HFFc6 (cell line): ENCODE data around the gene C15orf39. TPM values are rescaled to one million over a fixed set of nuclear protein-coding genes. Genes with fewer than 3 reads are reported as not detected.
"Not testable (repeated sequence)": the region's sequence is repeated elsewhere in the genome, so short reads cannot be mapped to it uniquely, and the experiment has no call there.

Source experiments
- DNase-seq: peaks from one replicate; pipeline ENCODE4 v3.0.0-alpha.2; 2018
- H3K27ac Mint-ChIP-seq: 2 replicates; pipeline ENCODE4 v1.8.0; 2020; ENCODE audit warnings: mild to moderate bottlenecking, mixed read lengths
- H3K27me3 Mint-ChIP-seq: 2 replicates; pipeline ENCODE4 v1.8.0; 2021; ENCODE audit warnings: mild to moderate bottlenecking, moderate library complexity, mixed read lengths; ENCODE audit not compliant: insufficient read depth
- H3K36me3 Mint-ChIP-seq: 2 replicates; pipeline ENCODE4 v1.8.0; 2021; ENCODE audit warnings: low read depth, mixed read lengths
- H3K4me1 Mint-ChIP-seq: 2 replicates; pipeline ENCODE4 v1.8.0; 2020; ENCODE audit warnings: low read depth, mixed read lengths
- H3K4me3 Mint-ChIP-seq: 2 replicates; pipeline ENCODE4 v1.8.0; 2020; ENCODE audit warnings: mild to moderate bottlenecking, moderate library complexity, mixed read lengths
- H3K9me3 Mint-ChIP-seq: 2 replicates; pipeline ENCODE4 v1.8.0; 2020; ENCODE audit warnings: mild to moderate bottlenecking, mixed read lengths
- total RNA-seq, 6 experiments: library from RNA; stranded (reverse); fragmentation: NEBNext Ultra II Directional; extraction: Animal tissue kit (Norgen Biotek cat#: 25700); gene quantifications; 2 replicates in 1 of 6; 3 replicates in 5 of 6; pipeline ENCODE4 v1.2.3, GENCODE V29; 2021
- TF ChIP-seq, protein P1 (sequence below): fragments of 200-600 bp; sonication (generic); IDR thresholded peaks from 2 replicates; pipeline ENCODE4 v1.5.0; 2021; ENCODE audit warnings: antibody characterized with exemption, mild to moderate bottlenecking

Gene C15orf39
- total RNA-seq, 6 experiments from 2014 or later, result 8.8 to 14.8 (median 12.0) TPM

DNA sequence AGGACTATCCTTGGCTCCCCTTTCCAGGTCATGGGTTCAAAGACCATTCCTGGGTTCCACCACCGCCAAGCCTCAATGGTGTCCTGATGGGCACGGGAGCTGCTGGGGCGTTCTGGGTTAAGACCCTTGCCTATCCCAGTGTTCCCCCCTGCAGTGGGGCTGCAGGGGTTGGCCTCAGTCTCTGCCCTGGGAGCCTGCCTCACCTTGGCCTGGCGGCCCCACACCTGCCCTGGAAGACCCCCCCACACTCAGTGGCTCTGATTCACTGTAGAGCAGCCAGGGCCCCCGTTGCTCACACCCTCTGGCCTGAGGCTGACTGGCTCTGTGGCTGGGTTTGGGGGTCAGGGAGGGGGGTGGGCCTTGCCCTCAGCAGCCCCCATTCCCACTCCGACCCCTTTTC lies 22.0 kb downstream of the C15orf39 start:
- TF ChIP-seq, protein P1, sequence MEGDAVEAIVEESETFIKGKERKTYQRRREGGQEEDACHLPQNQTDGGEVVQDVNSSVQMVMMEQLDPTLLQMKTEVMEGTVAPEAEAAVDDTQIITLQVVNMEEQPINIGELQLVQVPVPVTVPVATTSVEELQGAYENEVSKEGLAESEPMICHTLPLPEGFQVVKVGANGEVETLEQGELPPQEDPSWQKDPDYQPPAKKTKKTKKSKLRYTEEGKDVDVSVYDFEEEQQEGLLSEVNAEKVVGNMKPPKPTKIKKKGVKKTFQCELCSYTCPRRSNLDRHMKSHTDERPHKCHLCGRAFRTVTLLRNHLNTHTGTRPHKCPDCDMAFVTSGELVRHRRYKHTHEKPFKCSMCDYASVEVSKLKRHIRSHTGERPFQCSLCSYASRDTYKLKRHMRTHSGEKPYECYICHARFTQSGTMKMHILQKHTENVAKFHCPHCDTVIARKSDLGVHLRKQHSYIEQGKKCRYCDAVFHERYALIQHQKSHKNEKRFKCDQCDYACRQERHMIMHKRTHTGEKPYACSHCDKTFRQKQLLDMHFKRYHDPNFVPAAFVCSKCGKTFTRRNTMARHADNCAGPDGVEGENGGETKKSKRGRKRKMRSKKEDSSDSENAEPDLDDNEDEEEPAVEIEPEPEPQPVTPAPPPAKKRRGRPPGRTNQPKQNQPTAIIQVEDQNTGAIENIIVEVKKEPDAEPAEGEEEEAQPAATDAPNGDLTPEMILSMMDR, result no peak
- H3K27me3 Mint-ChIP-seq, result peaks cover 21% of the 10 kb centered on the region
- no peak overlapping the region for H3K4me3 Mint-ChIP-seq

DNA sequence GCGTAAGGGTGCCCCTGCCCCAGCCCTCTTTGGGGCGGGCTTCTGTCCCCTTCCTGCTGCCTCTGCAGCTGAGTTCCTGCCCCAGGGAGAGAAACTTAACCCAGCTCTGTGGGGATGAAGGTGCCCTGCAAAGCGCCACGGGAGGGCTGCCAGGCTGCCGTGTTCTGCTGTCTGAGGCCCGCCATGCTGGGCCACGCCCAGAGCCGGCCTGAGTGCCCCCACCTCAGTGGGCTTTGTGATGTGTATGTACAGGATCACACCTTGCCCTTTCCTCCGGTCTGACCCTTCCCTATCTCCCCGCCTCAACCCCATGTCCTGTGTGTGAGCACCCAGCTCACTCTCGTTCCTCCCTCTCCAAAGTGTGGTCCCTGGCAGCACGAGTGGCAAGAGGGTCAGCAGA lies 22.6 kb downstream of the C15orf39 start:
- Mint-ChIP-seq H3K4me1 (no peaks in the 10 kb centered on the region), H3K9me3 (no peaks in the 10 kb centered on the region), H3K27me3 (peaks cover 24% of the 10 kb centered on the region), H3K4me3 (no peak overlapping the region), H3K27ac (no peak overlapping the region), H3K36me3 (no peaks in the 10 kb centered on the region)
- DNase-seq, result no peak
- TF ChIP-seq, protein P1, result no peak

More for the DNA sequence above, 22.0 kb downstream of the C15orf39 start:
- Mint-ChIP-seq H3K4me1 (no peaks in the 10 kb centered on the region), H3K36me3 (no peaks in the 10 kb centered on the region), H3K9me3 (no peaks in the 10 kb centered on the region), H3K27ac (no peak overlapping the region)
- DNase-seq, result no peak

DNA sequence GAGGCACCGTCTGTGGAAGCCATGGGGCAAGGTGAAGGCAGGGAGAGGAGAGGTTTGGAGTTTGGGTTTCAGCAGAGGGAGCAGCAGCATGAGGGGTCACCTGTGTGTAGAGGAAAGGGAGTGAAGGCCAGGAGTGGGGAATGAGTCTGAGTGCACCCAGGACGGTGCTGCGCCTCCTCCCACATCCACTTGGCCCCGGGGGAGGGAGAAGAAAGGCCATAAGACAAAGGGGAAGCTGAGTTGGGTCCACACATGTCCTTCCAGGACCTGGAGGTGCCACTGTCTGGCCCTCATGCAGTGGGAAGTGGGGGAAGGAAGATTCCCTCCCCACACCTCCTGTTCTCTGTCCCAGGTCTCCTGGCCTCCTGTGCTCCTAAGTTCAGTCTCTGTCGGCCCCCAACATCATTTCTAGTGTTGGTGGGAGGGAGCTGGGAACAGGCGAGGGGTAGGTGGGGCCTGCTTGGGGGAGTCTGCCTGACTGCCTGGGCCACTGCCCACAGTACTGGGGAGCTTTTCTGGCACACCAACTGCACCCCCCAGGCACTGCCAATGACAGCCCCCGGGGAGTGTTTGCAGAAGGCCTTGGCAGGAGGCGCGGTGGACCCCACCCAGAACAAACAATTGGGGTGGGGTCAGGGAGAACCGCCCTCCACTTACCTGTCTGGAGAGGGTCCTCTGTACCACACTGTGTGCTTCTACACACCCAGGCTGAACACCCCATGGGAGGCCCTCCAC lies 23.6 kb downstream of the C15orf39 start:
- not testable (repeated sequence) for H3K4me1 Mint-ChIP-seq, H3K4me3 Mint-ChIP-seq, H3K36me3 Mint-ChIP-seq, H3K27ac Mint-ChIP-seq, H3K9me3 Mint-ChIP-seq, DNase-seq
- peaks cover 26% of the 10 kb centered on the region for H3K27me3 Mint-ChIP-seq

DNA sequence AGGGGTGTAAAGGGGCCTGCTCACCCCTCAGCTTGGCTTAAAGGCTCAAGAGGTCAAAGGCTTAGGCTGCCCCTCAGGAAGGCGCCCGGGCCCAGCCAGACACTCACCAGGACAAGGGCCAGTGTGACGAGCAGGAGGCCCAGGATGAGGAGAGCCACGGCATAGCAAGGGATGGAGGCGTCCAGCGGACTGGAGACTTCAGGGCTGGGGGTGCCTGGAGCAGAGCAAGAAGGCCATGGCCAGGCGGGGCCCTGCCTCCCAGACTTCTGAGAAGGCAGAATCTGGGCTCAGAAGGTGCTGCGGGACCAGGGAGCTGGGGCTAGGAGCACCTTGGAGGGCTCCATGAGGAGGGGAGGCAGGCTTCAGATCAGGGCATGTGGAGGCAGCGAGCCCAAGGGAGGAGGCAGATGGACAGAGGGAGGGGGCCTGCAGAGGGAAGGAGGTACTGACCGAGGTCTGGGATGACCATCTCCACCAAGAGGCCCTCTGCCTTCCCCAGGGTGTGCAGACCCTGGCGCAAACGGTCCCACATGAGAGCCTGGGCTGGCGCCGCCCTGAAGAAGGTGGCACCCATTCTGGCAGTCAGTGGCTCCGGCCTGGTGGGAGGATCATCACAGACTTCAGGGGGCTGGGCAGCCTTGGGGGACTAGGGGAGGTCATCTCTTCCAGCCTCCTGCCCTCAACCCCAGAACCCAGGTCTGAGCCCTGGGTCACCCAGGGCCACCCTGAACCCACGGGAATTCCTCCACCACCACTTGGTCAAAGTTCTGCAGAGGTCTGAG lies 24.5 kb downstream of the C15orf39 start:
- H3K36me3 Mint-ChIP-seq, result no peaks in the 10 kb centered on the region
- no peak for DNase-seq
- H3K9me3 Mint-ChIP-seq, result no peaks in the 10 kb centered on the region
- TF ChIP-seq, protein P1, result no peak
- H3K27me3 Mint-ChIP-seq, result peaks cover 26% of the 10 kb centered on the region
- H3K4me3 Mint-ChIP-seq, result no peak overlapping the region
- peaks cover 6% of the 10 kb centered on the region; the same call in 1 of the 2 replicates for H3K4me1 Mint-ChIP-seq
- no peak overlapping the region for H3K27ac Mint-ChIP-seq

DNA sequence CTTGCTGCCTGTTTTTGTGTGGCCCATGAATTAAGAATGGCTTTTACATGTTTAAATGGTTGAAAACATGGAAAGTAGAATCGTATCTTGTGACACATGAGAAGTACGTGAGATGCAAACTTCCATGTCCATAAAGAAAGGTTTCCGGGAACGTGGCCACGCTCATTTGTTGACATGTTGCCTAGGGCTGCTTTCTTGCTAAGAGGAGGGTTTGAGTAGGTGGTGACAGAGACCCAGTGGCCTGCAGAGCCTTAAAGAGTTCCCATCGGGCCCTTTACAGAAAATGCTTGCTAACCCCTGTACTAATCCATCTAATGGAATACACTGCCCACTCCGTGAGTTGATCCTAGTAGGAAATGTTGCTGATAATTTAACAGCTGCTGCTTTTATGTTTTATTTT lies 25.4 kb downstream of the C15orf39 start:
- H3K4me1 Mint-ChIP-seq, H3K27ac Mint-ChIP-seq, H3K36me3 Mint-ChIP-seq, H3K9me3 Mint-ChIP-seq, H3K4me3 Mint-ChIP-seq, DNase-seq: not testable (repeated sequence)
- H3K27me3 Mint-ChIP-seq, result peaks cover 31% of the 10 kb centered on the region

DNA sequence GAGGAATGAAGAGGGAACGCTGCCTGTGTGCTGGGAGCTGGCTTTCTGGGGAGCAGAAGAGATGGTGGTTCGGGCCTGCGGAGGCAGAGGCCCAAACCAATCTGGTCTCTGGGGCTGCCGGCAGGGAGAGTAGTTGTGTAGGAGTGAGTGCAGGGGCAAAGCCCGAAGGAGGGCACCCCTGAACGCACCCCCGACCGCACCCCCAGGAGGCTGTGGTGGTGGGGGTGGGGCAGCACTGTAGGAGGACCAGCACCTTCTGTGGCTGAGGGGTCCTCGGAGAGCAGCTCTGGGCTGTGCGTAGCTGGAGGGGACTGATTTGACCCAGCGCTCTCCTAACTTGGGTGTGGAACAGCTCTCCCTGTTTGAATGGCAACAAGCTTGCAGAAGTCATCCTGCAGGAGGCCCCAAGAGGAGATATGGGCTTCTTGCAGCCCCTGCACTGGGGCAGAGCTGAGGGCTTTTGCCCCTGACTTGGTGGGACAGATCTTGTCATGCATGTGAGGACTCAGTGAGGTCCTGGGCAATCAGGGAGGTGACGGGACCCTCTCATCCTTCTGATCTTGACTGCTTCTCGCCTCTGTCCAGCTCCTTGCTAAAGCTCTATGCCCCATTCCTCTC lies 26.1 kb downstream of the C15orf39 start:
- no peaks in the 10 kb centered on the region for H3K9me3 Mint-ChIP-seq
- no peaks in the 10 kb centered on the region for H3K36me3 Mint-ChIP-seq
- peaks cover 6% of the 10 kb centered on the region; the same call in 1 of the 2 replicates for H3K4me1 Mint-ChIP-seq
- TF ChIP-seq, protein P1, result no peak
- H3K27me3 Mint-ChIP-seq, result peaks cover 34% of the 10 kb centered on the region
- no peak overlapping the region for H3K27ac Mint-ChIP-seq
- no peak for DNase-seq
- H3K4me3 Mint-ChIP-seq, result no peak overlapping the region
